AG09309 (cell line): Measurements from ENCODE around the gene CFAP251.
"Not testable (repeated sequence)": the region's sequence is repeated elsewhere in the genome, so short reads cannot be mapped to it uniquely, and the experiment has no call there.

ENCODE experiments used
- DNase-seq: peaks from one replicate; pipeline ENCODE4 v3.0.0-alpha.2; 2010; ENCODE audit warnings: low read depth
- H3K4me3 ChIP-seq: 2 replicates; pipeline ENCODE4 v1.5.1; 2011; ENCODE audit warnings: mild to moderate bottlenecking, low read depth, low read length, moderate library complexity; ENCODE audit not compliant: control insufficient read depth
- CTCF ChIP-seq: IDR thresholded peaks from 2 replicates; pipeline ENCODE4 v1.5.1; 2011; ENCODE audit warnings: mild to moderate bottlenecking, low read depth, low read length, inconsistent platforms; ENCODE audit not compliant: insufficient read depth, control insufficient read depth; ENCODE audit errors: missing control alignments

CFAP251 gene

GRCh38 chr12:121982950-121983349 is 64.6 kb downstream of the CFAP251 start:
- no peak for DNase-seq
- no peak for TF ChIP-seq CTCF
- no peak overlapping the region for H3K4me3 ChIP-seq

- TF ChIP-seq CTCF = no peak
- H3K4me3 ChIP-seq = no peak overlapping the region
- no peak for DNase-seq
Observed at GRCh38 chr12:121983536-121984210, 65.3 kb downstream of the CFAP251 start.

GRCh38 chr12:121986489-121987245 is 68.3 kb downstream of the CFAP251 start:
- no peak for TF ChIP-seq CTCF
- no peak overlapping the region for H3K4me3 ChIP-seq
- no peak for DNase-seq

GRCh38 chr12:121988519-121988918 is 70.1 kb downstream of the CFAP251 start:
- not testable (repeated sequence) for DNase-seq, H3K4me3 ChIP-seq

- no peak overlapping the region for H3K4me3 ChIP-seq
- no peak for DNase-seq
- TF ChIP-seq CTCF = no peak
Observed at GRCh38 chr12:121989276-121990113, 71.1 kb downstream of the CFAP251 start.

- DNase-seq = no peak
- TF ChIP-seq CTCF = no peak
- H3K4me3 ChIP-seq = no peak overlapping the region
Observed at GRCh38 chr12:121990114-121990647, 71.8 kb downstream of the CFAP251 start.
